GM12878 (cell line): ENCODE data around the gene CDC45. TPM values are rescaled to one million over a fixed set of nuclear protein-coding genes. Genes with fewer than 3 reads are reported as not detected.

Experiments
- ATAC-seq: fragments of 200-7000 bp; cut with Tn5 transposase; 3 replicates; pipeline ENCODE4 v1.9.1; 2020; ENCODE audit warnings: mild to moderate bottlenecking, moderate library complexity
- BruUV-seq: library from RNA; stranded (reverse); fragments of 400-500 nt; replicated peaks from 2 replicates; lab custom pipeline; 2021; lab: Mats Ljungman, UMichigan
- CTCF ChIA-PET: fragments of 300-600 bp; sonication (Branson Sonifier 250); formaldehyde crosslinking; extraction: SDS; loops from one replicate; lab custom pipeline; 2021; ENCODE audit warnings: inconsistent platforms; lab: Yijun Ruan, JAX
- POLR2A ChIA-PET: fragments of 350-600 bp; formaldehyde crosslinking; extraction: SDS; loops from one replicate; lab custom pipeline; 2021; ENCODE audit warnings: inconsistent platforms; lab: Charles Lee
- RAD21 ChIA-PET: fragments of 300-600 bp; sonication (Branson Sonifier 250); formaldehyde crosslinking; loops from one replicate; lab custom pipeline; 2023; ENCODE audit warnings: antibody characterized with exemption; ENCODE audit not compliant: unreplicated experiment; lab: Charles Lee
- SMC1A ChIA-PET: fragments of 300-600 bp; sonication (Branson Sonifier 250); formaldehyde crosslinking; loops from one replicate; lab custom pipeline; 2023; ENCODE audit not compliant: unreplicated experiment, uncharacterized antibody; lab: Charles Lee
- DNase-seq: peaks from one replicate; pipeline ENCODE4 v3.0.0-alpha.2; 2011; ENCODE audit warnings: low read depth, low spot score
- FAIRE-seq: peaks from 3 replicates; lab custom pipeline; 2011; peaks lifted over from hg19 to GRCh38; lab: Jason Lieb, UNC
- H2AFZ ChIP-seq: 2 replicates; pipeline ENCODE4 v1.6.0; 2011; ENCODE audit warnings: low read depth, low read length, control low read depth; ENCODE audit not compliant: control insufficient read depth
- H3K27ac ChIP-seq: 2 replicates; pipeline ENCODE4 v1.5.1; 2011; ENCODE audit warnings: control low read depth; ENCODE audit not compliant: control insufficient read depth, insufficient read depth
- H3K27me3 ChIP-seq, 2 experiments: replicated peaks in 1 of 2; 2 replicates each; pipeline versions ENCODE4 v1.6.0 to v1.6.1; 2011; ENCODE audit warnings: low read length in 1 of 2; ENCODE audit not compliant: control insufficient read depth in 2 of 2, insufficient read depth in 2 of 2
- H3K36me3 ChIP-seq, 2 experiments: 2 replicates each; pipeline ENCODE4 v1.5.1; 2011; ENCODE audit warnings: low read length in 1 of 2; ENCODE audit not compliant: control insufficient read depth in 2 of 2, insufficient read depth in 2 of 2
- H3K4me1 ChIP-seq: 2 replicates; pipeline ENCODE4 v1.6.1; 2011; ENCODE audit warnings: mild to moderate bottlenecking, low read length, moderate library complexity, mixed read lengths; ENCODE audit not compliant: control insufficient read depth, insufficient read depth
- H3K4me2 ChIP-seq: 2 replicates; pipeline ENCODE4 v1.6.0; 2011; ENCODE audit warnings: control low read depth; ENCODE audit not compliant: control insufficient read depth, insufficient read depth
- H3K4me3 ChIP-seq: fragments of 200-600 bp; sonication (generic); 2 replicates; pipeline ENCODE4 v1.5.1; 2016
- H3K79me2 ChIP-seq: 2 replicates; pipeline ENCODE4 v1.6.0; 2011; ENCODE audit warnings: low read length; ENCODE audit not compliant: control insufficient read depth, insufficient read depth
- H3K9ac ChIP-seq: 2 replicates; pipeline ENCODE4 v1.8.0; 2011; ENCODE audit warnings: low read length, control low read depth, mixed read lengths; ENCODE audit not compliant: control insufficient read depth, insufficient read depth
- H3K9me3 ChIP-seq: replicated peaks from 3 replicates; pipeline ENCODE4 v1.5.1; 2011; ENCODE audit warnings: mild to moderate bottlenecking, low read length; ENCODE audit not compliant: control insufficient read depth, insufficient read depth
- H4K20me1 ChIP-seq: 2 replicates; pipeline ENCODE4 v1.6.0; 2011; ENCODE audit not compliant: control insufficient read depth, insufficient read depth
- BHLHE40 ChIP-seq, 2 experiments: fragments of 450-650 bp in 1 of 2; IDR thresholded peaks; 2 replicates each; pipeline ENCODE4 v1.6.1; 2011 to 2017; ENCODE audit warnings: low read depth in 2 of 2, borderline replicate concordance in 1 of 2, improper control_type of control experiment in 1 of 2, low read length in 1 of 2, mild to moderate bottlenecking in 1 of 2
- CHD1 ChIP-seq: IDR thresholded peaks from 2 replicates; pipeline ENCODE4 v1.6.1; 2012; ENCODE audit warnings: low read depth, low read length, improper control_type of control experiment
- ESRRA ChIP-seq: IDR thresholded peaks from 2 replicates; pipeline ENCODE4 v1.6.1; 2012; ENCODE audit warnings: mild to moderate bottlenecking, low read length, improper control_type of control experiment
- KDM1A ChIP-seq: fragments of 200-600 bp; sonication (generic); IDR thresholded peaks from 2 replicates; pipeline ENCODE4 v1.6.1; 2016; ENCODE audit warnings: borderline replicate concordance
- KLF5 ChIP-seq: fragments of 450-650 bp; IDR thresholded peaks from 2 replicates; pipeline ENCODE4 v1.6.1; 2014; ENCODE audit warnings: mild to moderate bottlenecking; ENCODE audit not compliant: partially characterized antibody
- MYB ChIP-seq: fragments of 150-350 bp; IDR thresholded peaks from 2 replicates; pipeline ENCODE4 v1.6.1; 2014; ENCODE audit warnings: mild to moderate bottlenecking, low read depth, low read length, borderline replicate concordance
- SMAD1 ChIP-seq: fragments of 450-650 bp; IDR thresholded peaks from 2 replicates; pipeline ENCODE4 v1.6.1; 2018; ENCODE audit warnings: mild to moderate bottlenecking, low read depth; ENCODE audit not compliant: partially characterized antibody
- USF1 ChIP-seq: IDR thresholded peaks from 2 replicates; pipeline ENCODE4 v1.6.1; 2011; ENCODE audit warnings: borderline replicate concordance, low read depth, mild to moderate bottlenecking, moderate library complexity, mixed read lengths, low read length; ENCODE audit not compliant: insufficient read depth; ENCODE audit errors: extremely low read length
- ZNF622 ChIP-seq: fragments of 450-650 bp; IDR thresholded peaks from 2 replicates; pipeline ENCODE4 v1.6.1; 2017; ENCODE audit warnings: mild to moderate bottlenecking, inconsistent platforms
- WGBS: methylation state at CpG from one replicate; pipeline ENCODE4 v1.1.6; 2016; ENCODE audit warnings: low lambda C conversion rate; ENCODE audit not compliant: insufficient replicate concordance, insufficient coverage; ENCODE audit errors: missing lambda C conversion rate; 5-methylcytosine and 5-hydroxymethylcytosine counted together
- in situ Hi-C: fragments of 300-500 bp; cut with MboI; formaldehyde crosslinking; loops from 9 replicates; pipeline ENCODE4 v1.14.3; 2018; ENCODE audit warnings: mixed read lengths
- intact Hi-C: fragments of 100-400 bp; cut with micrococcal nuclease; formaldehyde crosslinking; loops from one replicate; pipeline ENCODE4 v1.14.2; 2022; ENCODE audit not compliant: unreplicated experiment
- polyA plus RNA-seq, 11 experiments: library from polyadenylated mRNA; depleted of rRNA in 4 of 11; unstranded in 6 of 11; stranded (reverse) in 5 of 11; fragments of >200 nt; fragmentation: Nextera tagmentation in 4 of 11; fragmentation: Illumina TruSeq in 1 of 11; extraction: Ambion mirVana in 4 of 11; extraction: Trizol in 1 of 11; gene quantifications; 1 replicate in 1 of 11; 2 replicates in 10 of 11; pipeline versions ENCODE4 v1.2.1 to v1.2.3, GENCODE V29; 2011 to 2016; ENCODE audit warnings: inconsistent platforms in 2 of 11, missing spikeins in 2 of 11, low read depth in 1 of 11
- total RNA-seq, 4 experiments: library from RNA; depleted of rRNA in 3 of 4; stranded (reverse); fragments of >200 nt in 3 of 4; fragmentation: Illumina TruSeq in 1 of 4; extraction: Trizol in 1 of 4; gene quantifications; 2 replicates each; pipeline versions ENCODE4 v1.2.1 to v1.2.3, GENCODE V29; 2013 to 2021
- TF ChIP-seq, protein P1 (sequence below), 3 experiments: IDR thresholded peaks in 2 of 3; conservative IDR thresholded peaks in 1 of 3; 2 replicates each; pipeline ENCODE4 v1.5.1; 2011; ENCODE audit warnings: low read depth in 3 of 3, low read length in 3 of 3, mild to moderate bottlenecking in 3 of 3, control low read depth in 2 of 3, moderate library complexity in 2 of 3, inconsistent platforms in 1 of 3, mixed read lengths in 1 of 3; ENCODE audit not compliant: control insufficient read depth in 2 of 3, insufficient read depth in 1 of 3; ENCODE audit errors: extremely low read depth in 1 of 3
- TF ChIP-seq, protein P2 (sequence below): IDR thresholded peaks from 2 replicates; pipeline ENCODE4 v1.6.1; 2012; ENCODE audit warnings: low read depth, low read length, improper control_type of control experiment

The CDC45 gene
- total and polyA plus RNA-seq, 10 of the 15 experiments (the other 5 are each of a cell fraction or from before 2014, with no cell fraction given), result 40.8 to 88.5 (median 54.2) TPM

DNA sequence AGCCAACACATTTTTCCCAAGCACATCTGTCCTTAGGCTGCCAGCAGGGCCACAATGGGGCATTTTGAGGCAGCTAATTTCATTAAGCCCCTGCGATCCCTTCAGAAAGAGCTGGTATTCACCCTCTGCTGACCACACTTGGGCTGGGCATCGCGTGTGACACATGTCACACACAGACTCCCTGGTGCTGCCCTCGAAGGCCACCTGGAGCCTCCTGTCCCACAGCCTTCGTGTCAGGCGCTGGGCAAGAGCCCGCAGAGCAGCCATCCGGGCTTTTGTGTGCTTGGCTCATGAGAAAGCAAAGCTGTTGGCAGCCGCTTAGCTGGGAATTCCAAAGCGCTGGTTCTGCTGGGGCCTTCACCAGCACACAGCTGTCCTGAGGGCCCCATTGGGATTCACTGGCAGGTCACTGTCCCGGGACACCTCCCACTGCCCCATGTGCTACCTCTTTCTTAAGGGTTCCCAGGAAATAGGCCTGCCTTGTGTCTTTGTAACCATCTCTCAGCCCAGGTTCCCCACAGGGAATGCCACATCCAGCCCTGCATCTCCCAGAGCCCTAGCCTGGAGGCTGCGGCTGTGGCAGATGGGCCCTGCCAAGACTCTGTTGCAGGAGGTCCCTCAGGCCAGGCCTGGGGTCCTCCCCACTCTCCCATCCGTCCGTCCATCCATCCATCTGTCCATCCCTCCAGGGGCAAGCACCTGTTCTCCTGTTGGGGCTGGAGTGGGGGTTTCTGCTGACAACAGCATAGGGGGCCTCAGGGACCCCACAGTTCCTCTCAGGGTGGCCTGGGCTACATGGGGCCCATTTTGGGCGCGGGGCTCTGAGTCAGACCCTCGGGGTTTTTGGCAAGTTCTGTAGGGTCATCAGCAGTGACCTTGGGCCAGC, 39.6 kb downstream of the CDC45 start:
- Histone ChIP-seq H3K9me3 (no peaks in the 10 kb centered on the region), H3K36me3 (peaks cover 6 to 20% of the 10 kb centered on the region in 2 experiments; a peak in 3 of 4 replicates), H4K20me1 (no peaks in the 10 kb centered on the region), H3K27me3 (peaks cover 0 to 2% of the 10 kb centered on the region in 2 experiments; a peak in 2 of 4 replicates), H3K4me1 (no peaks in the 10 kb centered on the region), H3K4me3 (no peak overlapping the region), H2AFZ (no peak overlapping the region), H3K79me2 (no peaks in the 10 kb centered on the region), H3K9ac (no peak overlapping the region), H3K27ac (no peak overlapping the region), H3K4me2 (no peak overlapping the region)
- CTCF ChIA-PET, result no interaction called here
- RAD21 ChIA-PET, result no interaction called here
- ATAC-seq (no peak), FAIRE-seq (no peak), DNase-seq (no peak)
- POLR2A ChIA-PET, result no interaction called here
- SMC1A ChIA-PET, result no interaction called here
- intact Hi-C loops, result no loop called here
- 94% methylated on average over 17 of the region's 17 CpGs for WGBS
- TF ChIP-seq KLF5 (no peak), USF1 (no peak), SMAD1 (no peak), BHLHE40 (IDR thresholded peaks at IDR 0.05; ENCODE audit: borderline replicate concordance in 1 of 2, low read depth in 2 of 2, low read length in 1 of 2) (no peak), MYB (no peak), ZNF622 (no peak), CHD1 (no peak), ESRRA (no peak), KDM1A (no peak)
- TF ChIP-seq, protein P1, sequence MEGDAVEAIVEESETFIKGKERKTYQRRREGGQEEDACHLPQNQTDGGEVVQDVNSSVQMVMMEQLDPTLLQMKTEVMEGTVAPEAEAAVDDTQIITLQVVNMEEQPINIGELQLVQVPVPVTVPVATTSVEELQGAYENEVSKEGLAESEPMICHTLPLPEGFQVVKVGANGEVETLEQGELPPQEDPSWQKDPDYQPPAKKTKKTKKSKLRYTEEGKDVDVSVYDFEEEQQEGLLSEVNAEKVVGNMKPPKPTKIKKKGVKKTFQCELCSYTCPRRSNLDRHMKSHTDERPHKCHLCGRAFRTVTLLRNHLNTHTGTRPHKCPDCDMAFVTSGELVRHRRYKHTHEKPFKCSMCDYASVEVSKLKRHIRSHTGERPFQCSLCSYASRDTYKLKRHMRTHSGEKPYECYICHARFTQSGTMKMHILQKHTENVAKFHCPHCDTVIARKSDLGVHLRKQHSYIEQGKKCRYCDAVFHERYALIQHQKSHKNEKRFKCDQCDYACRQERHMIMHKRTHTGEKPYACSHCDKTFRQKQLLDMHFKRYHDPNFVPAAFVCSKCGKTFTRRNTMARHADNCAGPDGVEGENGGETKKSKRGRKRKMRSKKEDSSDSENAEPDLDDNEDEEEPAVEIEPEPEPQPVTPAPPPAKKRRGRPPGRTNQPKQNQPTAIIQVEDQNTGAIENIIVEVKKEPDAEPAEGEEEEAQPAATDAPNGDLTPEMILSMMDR (IDR thresholded peaks at IDR 0.05 in 2 of 3, conservative IDR thresholded peaks at IDR 0.05 in 1 of 3; ENCODE audit: control insufficient read depth in 2 of 3, extremely low read depth in 1 of 3, insufficient read depth in 1 of 3, low read depth in 3 of 3, low read length in 3 of 3), result no peak
- TF ChIP-seq, protein P2, sequence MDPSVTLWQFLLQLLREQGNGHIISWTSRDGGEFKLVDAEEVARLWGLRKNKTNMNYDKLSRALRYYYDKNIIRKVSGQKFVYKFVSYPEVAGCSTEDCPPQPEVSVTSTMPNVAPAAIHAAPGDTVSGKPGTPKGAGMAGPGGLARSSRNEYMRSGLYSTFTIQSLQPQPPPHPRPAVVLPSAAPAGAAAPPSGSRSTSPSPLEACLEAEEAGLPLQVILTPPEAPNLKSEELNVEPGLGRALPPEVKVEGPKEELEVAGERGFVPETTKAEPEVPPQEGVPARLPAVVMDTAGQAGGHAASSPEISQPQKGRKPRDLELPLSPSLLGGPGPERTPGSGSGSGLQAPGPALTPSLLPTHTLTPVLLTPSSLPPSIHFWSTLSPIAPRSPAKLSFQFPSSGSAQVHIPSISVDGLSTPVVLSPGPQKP, result no peak
- no TSS peak for BruUV-seq
- in situ Hi-C loops, result loop anchor here (5.0 kb wide), 1 partner anchor 48 kb away; no protein-coding TSS in a partner anchor
